H9 (cell line): ENCODE measurements around the gene RAD18. TPM values are rescaled to one million over a fixed set of nuclear protein-coding genes. Genes with fewer than 3 reads are reported as not detected.

Experiments
- DNase-seq: peaks from one replicate; pipeline ENCODE4 v3.0.0-alpha.2; 2017
- H2AFZ ChIP-seq: one replicate; pipeline ENCODE4 v1.6.1; 2013; ENCODE audit warnings: mild to moderate bottlenecking, low read length, control low read depth, moderate library complexity
- H2AK5ac ChIP-seq: 2 replicates; pipeline ENCODE4 v1.6.1; 2013; ENCODE audit warnings: low read length, control low read depth, mixed read lengths; ENCODE audit not compliant: insufficient read length
- H2BK120ac ChIP-seq: one replicate; pipeline ENCODE4 v1.6.1; 2013; ENCODE audit warnings: low read depth, mild to moderate bottlenecking, low read length, control low read depth, inconsistent platforms; ENCODE audit not compliant: poor library complexity, severe bottlenecking
- H2BK12ac ChIP-seq: 2 replicates; pipeline ENCODE4 v1.6.1; 2013; ENCODE audit warnings: low read length, control low read depth, mixed read lengths, low read depth; ENCODE audit not compliant: insufficient read length
- H2BK15ac ChIP-seq: 2 replicates; pipeline ENCODE4 v1.6.1; 2013; ENCODE audit warnings: low read depth, low read length, control low read depth
- H2BK20ac ChIP-seq: one replicate; pipeline ENCODE4 v1.6.1; 2013; ENCODE audit warnings: low read depth, mild to moderate bottlenecking, low read length, control low read depth, inconsistent platforms; ENCODE audit not compliant: poor library complexity, severe bottlenecking
- H2BK5ac ChIP-seq: 2 replicates; pipeline ENCODE4 v1.6.1; 2013; ENCODE audit warnings: low read length, control low read depth, mixed read lengths; ENCODE audit not compliant: insufficient read length
- H3K14ac ChIP-seq: 2 replicates; pipeline ENCODE4 v1.6.1; 2013; ENCODE audit warnings: low read length, control low read depth; ENCODE audit not compliant: insufficient read depth
- H3K18ac ChIP-seq: 2 replicates; pipeline ENCODE4 v1.6.1; 2013; ENCODE audit warnings: low read depth, mild to moderate bottlenecking, mixed read lengths, low read length, control low read depth; ENCODE audit not compliant: insufficient read length
- H3K23ac ChIP-seq: 2 replicates; pipeline ENCODE4 v1.6.1; 2013; ENCODE audit warnings: low read length, control low read depth, mixed read lengths, low read depth; ENCODE audit not compliant: insufficient read length
- H3K23me2 ChIP-seq: 2 replicates; pipeline ENCODE4 v1.6.1; 2013; ENCODE audit warnings: low read depth, mild to moderate bottlenecking, mixed read lengths, low read length, control low read depth; ENCODE audit not compliant: insufficient read length, poor library complexity, severe bottlenecking
- H3K27ac ChIP-seq: 2 replicates; pipeline ENCODE4 v1.5.1; 2013; ENCODE audit warnings: low read length, control low read depth, mixed read lengths, low read depth; ENCODE audit not compliant: insufficient read length
- H3K27me3 ChIP-seq: 2 replicates; pipeline ENCODE4 v1.6.1; 2013; ENCODE audit warnings: low read length, control low read depth, inconsistent platforms; ENCODE audit not compliant: insufficient read depth
- H3K4ac ChIP-seq: 2 replicates; pipeline ENCODE4 v1.6.1; 2013; ENCODE audit warnings: low read depth, mild to moderate bottlenecking, control low read depth, inconsistent platforms, low read length, moderate library complexity
- H3K4me1 ChIP-seq: 2 replicates; pipeline ENCODE4 v1.6.1; 2013; ENCODE audit warnings: low read length, control low read depth, inconsistent platforms; ENCODE audit not compliant: insufficient read depth
- H3K4me2 ChIP-seq: 2 replicates; pipeline ENCODE4 v1.6.1; 2013; ENCODE audit warnings: low read length, control low read depth, mixed read lengths; ENCODE audit not compliant: insufficient read length, insufficient read depth
- H3K56ac ChIP-seq: 2 replicates; pipeline ENCODE4 v1.6.1; 2013; ENCODE audit warnings: low read depth, mild to moderate bottlenecking, mixed read lengths, low read length, control low read depth; ENCODE audit not compliant: insufficient read length
- H3K79me1 ChIP-seq: 2 replicates; pipeline ENCODE4 v1.6.1; 2013; ENCODE audit warnings: low read depth, mild to moderate bottlenecking, moderate library complexity, low read length, control low read depth, inconsistent platforms; ENCODE audit not compliant: insufficient read depth, poor library complexity, severe bottlenecking
- H3K79me2 ChIP-seq: 2 replicates; pipeline ENCODE4 v1.6.1; 2013; ENCODE audit warnings: low read length, control low read depth, inconsistent platforms; ENCODE audit not compliant: insufficient read depth
- H3K9ac ChIP-seq: 2 replicates; pipeline ENCODE4 v1.6.1; 2013; ENCODE audit warnings: low read length, control low read depth, mixed read lengths; ENCODE audit not compliant: insufficient read length; ENCODE audit errors: extremely low read depth
- H3K9me3 ChIP-seq: one replicate; pipeline ENCODE4 v1.6.1; 2013; ENCODE audit warnings: low read depth, low read length, inconsistent platforms; ENCODE audit not compliant: control insufficient read depth
- H3T11ph ChIP-seq: one replicate; pipeline ENCODE4 v1.6.1; 2013; ENCODE audit warnings: mild to moderate bottlenecking, low read length, control low read depth, inconsistent platforms
- H4K20me1 ChIP-seq: one replicate; pipeline ENCODE4 v1.6.1; 2013; ENCODE audit not compliant: control insufficient read depth, insufficient read length, insufficient read depth
- H4K5ac ChIP-seq: 2 replicates; pipeline ENCODE4 v1.6.1; 2013; ENCODE audit warnings: low read depth, mild to moderate bottlenecking, mixed read lengths, low read length, control low read depth; ENCODE audit not compliant: insufficient read length
- H4K8ac ChIP-seq: replicated peaks from 2 replicates; pipeline ENCODE4 v1.6.1; 2013; ENCODE audit warnings: low read length, control low read depth, mixed read lengths, low read depth; ENCODE audit not compliant: insufficient read length
- H4K91ac ChIP-seq: 2 replicates; pipeline ENCODE4 v1.6.1; 2013; ENCODE audit warnings: low read depth, mild to moderate bottlenecking, moderate library complexity, mixed read lengths, low read length, control low read depth; ENCODE audit not compliant: insufficient read length
- H3K27ac Mint-ChIP-seq, 3 experiments: 2 replicates in 2 of 3; 3 replicates in 1 of 3; pipeline ENCODE4 v1.8.0; 2020 to 2021; ENCODE audit warnings: mixed read lengths in 3 of 3, mild to moderate bottlenecking in 1 of 3, moderate library complexity in 1 of 3
- H3K27me3 Mint-ChIP-seq: 2 replicates; pipeline ENCODE4 v1.8.0; 2021; ENCODE audit warnings: low read depth, mild to moderate bottlenecking, moderate library complexity, mixed read lengths
- H3K36me3 Mint-ChIP-seq, 3 experiments: 2 replicates in 2 of 3; 3 replicates in 1 of 3; pipeline ENCODE4 v1.8.0; 2020 to 2021; ENCODE audit warnings: low read depth in 3 of 3, mixed read lengths in 3 of 3; ENCODE audit not compliant: insufficient read depth in 1 of 3
- H3K4me1 Mint-ChIP-seq, 2 experiments: 2 replicates each; pipeline ENCODE4 v1.8.0; 2020; ENCODE audit warnings: mixed read lengths in 2 of 2
- H3K4me3 Mint-ChIP-seq, 2 experiments: 2 replicates in 1 of 2; 3 replicates in 1 of 2; pipeline ENCODE4 v1.8.0; 2020 to 2021; ENCODE audit warnings: mild to moderate bottlenecking in 2 of 2, mixed read lengths in 2 of 2, moderate library complexity in 1 of 2
- H3K9me3 Mint-ChIP-seq, 2 experiments: 2 replicates in 1 of 2; 3 replicates in 1 of 2; pipeline ENCODE4 v1.8.0; 2020; ENCODE audit warnings: mild to moderate bottlenecking in 2 of 2, mixed read lengths in 2 of 2, moderate library complexity in 1 of 2
- CTCF ChIP-seq: fragments of 200-600 bp; sonication (generic); conservative IDR thresholded peaks from 3 replicates; pipeline ENCODE4 v1.8.0; 2021; ENCODE audit warnings: antibody characterized with exemption, mild to moderate bottlenecking
- WGBS: extraction: QIAGEN DNeasy Blood & Tissue Kit; methylation state at CpG from one replicate; pipeline ENCODE4 v1.1.7; 2013; ENCODE audit warnings: missing lambda C conversion rate, low lambda C conversion rate, mixed read lengths; ENCODE audit not compliant: insufficient read length; ENCODE audit errors: extremely low coverage; 5-methylcytosine and 5-hydroxymethylcytosine counted together
- total RNA-seq: library from RNA; stranded (reverse); gene quantifications from 2 replicates; pipeline ENCODE4 v1.2.1, GENCODE V29; 2021

RAD18 gene
- total RNA-seq, 1 experiment from 2014 or later, result 27.8 TPM

DNA sequence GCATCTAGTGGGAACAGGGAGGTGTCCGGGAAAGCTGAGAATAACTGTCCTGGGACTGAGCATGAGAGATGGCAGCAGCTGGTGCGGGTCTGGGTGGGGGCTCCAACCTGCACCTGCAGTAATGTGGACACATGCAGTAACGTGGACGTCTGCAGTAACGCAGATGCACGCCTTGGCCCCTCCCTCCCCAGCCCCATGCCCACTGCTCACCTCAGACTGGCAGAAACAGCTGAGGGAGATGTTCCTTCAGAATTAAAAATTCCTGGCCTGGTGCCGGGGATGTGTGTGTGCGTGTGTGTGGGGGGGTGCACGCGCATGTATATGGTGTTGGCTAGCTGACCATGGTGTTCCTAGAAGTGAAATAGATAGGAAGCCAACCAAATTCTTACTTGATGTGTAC lies 107.2 kb downstream of the RAD18 start:
- H3T11ph ChIP-seq, result no peak overlapping the region
- no peak for TF ChIP-seq CTCF

More for the DNA sequence above, 107.2 kb downstream of the RAD18 start:
- no peaks in the 10 kb centered on the region for H3K9me3 ChIP-seq
- H3K18ac ChIP-seq, result no peak overlapping the region
- no peak overlapping the region for H2BK20ac ChIP-seq
- no peak overlapping the region for H3K23ac ChIP-seq
- no peaks in the 10 kb centered on the region for H3K4me1 ChIP-seq
- peaks cover 0 to 2% (median 1%) of the 10 kb centered on the region in 3 experiments; a peak in 2 of 7 replicates for H3K36me3 Mint-ChIP-seq
- H3K9ac ChIP-seq, result no peak overlapping the region
- no CpG with 5 or more reads among the region's 10 CpGs for WGBS
- H3K27ac Mint-ChIP-seq, result peak overlapping the region in 1 of 3 experiments; percentile 68; a peak in 2 of 7 replicates
- H3K9me3 Mint-ChIP-seq, result no peaks in the 10 kb centered on the region
- H3K14ac ChIP-seq, result no peak overlapping the region
- H4K91ac ChIP-seq, result no peak overlapping the region
- no peak overlapping the region for H2BK120ac ChIP-seq
- no peak overlapping the region for H3K27ac ChIP-seq
- H2AFZ ChIP-seq, result no peak overlapping the region
- H4K20me1 ChIP-seq, result no peaks in the 10 kb centered on the region
- H3K27me3 Mint-ChIP-seq, result no peaks in the 10 kb centered on the region
- H3K27me3 ChIP-seq, result no peaks in the 10 kb centered on the region
- no peak overlapping the region for H3K4ac ChIP-seq
- H3K23me2 ChIP-seq, result no peaks in the 10 kb centered on the region
- H3K4me3 Mint-ChIP-seq, result no peak overlapping the region
- H3K4me1 Mint-ChIP-seq, result peaks cover 2 to 5% of the 10 kb centered on the region in 2 experiments; a peak in 3 of 4 replicates
- no peaks in the 10 kb centered on the region for H3K79me2 ChIP-seq
- no peak overlapping the region for H2BK15ac ChIP-seq
- H3K4me2 ChIP-seq, result no peak overlapping the region
- no peak overlapping the region for H2BK12ac ChIP-seq
- DNase-seq, result no peak
- no peaks in the 10 kb centered on the region for H3K79me1 ChIP-seq
- H4K8ac ChIP-seq, result no peak overlapping the region
- H3K56ac ChIP-seq, result no peak overlapping the region
- no peak overlapping the region for H2AK5ac ChIP-seq
- H4K5ac ChIP-seq, result no peak overlapping the region
- no peak overlapping the region for H2BK5ac ChIP-seq
